ENCODE results near the gene MOV10L1.
"Not testable (repeated sequence)": the region's sequence is repeated elsewhere in the genome, so short reads cannot be mapped to it uniquely, and the experiment has no call there.

The MOV10L1 gene

GRCh38 chr22:50081426-50082196 is 8.2 kb upstream of the MOV10L1 start:
- DNase-seq, result no peak

- DNase-seq, result no peak
Observed at GRCh38 chr22:50082197-50082715, 7.5 kb upstream of the MOV10L1 start.

GRCh38 chr22:50082961-50083461 is 6.8 kb upstream of the MOV10L1 start:
- DNase-seq, result no peak

DNA sequence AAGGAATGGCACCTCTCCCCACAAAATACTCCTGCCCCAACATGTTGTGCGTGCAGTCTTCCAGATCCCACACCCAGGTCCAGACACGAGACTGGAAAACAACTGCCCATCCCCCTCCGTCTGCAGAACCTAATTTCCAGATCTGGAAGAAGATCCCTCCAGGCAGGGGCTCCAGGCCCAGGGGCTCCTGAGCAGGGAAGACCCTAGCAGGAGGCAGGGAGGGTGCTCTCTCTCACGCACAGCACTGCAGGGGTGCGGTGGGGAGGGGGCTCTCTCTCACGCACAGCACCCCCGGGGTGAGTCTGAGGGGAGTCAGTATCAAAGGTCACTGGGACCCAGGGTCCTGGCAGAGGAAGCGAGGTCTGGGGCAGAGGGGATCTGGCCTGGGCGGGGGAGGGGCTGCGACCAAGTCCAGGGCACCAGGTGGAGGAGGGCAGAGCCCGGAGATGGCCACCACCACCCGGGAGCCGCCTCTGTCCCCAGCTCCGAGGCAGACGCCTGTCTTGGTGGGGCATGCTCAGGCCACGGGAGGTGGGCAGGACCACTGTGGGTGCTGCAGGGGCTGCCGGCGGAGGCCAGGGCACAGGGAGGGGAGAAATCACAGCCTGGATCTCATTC is 6.2 kb upstream of the MOV10L1 start:
- DNase-seq, result no peak

- no peak for DNase-seq
Observed at GRCh38 chr22:50084080-50084477, 5.7 kb upstream of the MOV10L1 start.

GRCh38 chr22:50084614-50085021 is 5.2 kb upstream of the MOV10L1 start:
- DNase-seq, result no peak

GRCh38 chr22:50085211-50085972 is 4.4 kb upstream of the MOV10L1 start, which contains the start of gene MLC1:
TSS of gene MLC1 (minus strand) at chr22:50085426. CDS start at chr22:50084902, 524 bp downstream.
- no peak for DNase-seq

GRCh38 chr22:50086526-50086925 is 3.3 kb upstream of the MOV10L1 start:
- no peak for DNase-seq

DNA sequence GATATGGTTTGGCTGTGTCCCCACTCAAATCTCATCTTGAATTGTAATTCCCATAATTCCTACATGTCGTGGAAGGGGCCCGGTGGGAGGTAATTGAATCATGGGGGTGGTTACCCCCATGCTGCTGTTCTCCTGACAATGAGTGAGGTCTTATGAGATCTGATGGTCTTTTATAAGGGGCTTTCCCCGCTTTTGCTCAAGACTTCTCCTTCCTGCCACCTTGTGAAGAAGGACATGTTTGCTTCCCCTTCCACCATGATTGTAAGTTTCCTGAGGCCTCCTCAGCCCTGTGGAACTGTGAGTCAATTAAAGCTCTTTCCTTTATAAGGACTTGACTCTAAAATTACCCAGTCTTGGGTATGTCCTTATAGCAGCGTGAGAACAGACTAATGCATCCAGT is 2.8 kb upstream of the MOV10L1 start:
- not testable (repeated sequence) for DNase-seq

DNA sequence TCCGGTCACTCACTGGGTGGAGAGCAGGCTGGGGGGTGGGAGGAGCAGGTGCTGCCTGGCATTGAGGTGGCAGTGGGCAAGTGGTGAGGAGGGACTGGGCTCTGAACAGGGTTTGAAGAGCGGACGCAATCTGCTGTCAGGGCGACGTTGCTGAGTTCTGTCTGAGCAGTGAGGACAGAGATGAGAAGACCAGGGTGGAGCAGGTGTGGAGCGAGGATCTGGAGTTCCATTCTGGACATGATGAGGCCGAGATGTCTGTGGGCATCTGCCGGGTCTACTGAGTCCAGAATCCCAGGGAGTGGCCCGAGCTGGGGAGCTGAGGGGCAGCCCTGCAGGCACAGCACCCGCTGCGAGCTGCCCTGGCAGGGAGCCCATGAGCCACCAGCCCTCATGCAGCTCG is 2.2 kb upstream of the MOV10L1 start:
- DNase-seq, result no peak

- no peak for DNase-seq
Observed at GRCh38 chr22:50088096-50088495, 1.7 kb upstream of the MOV10L1 start.

GRCh38 chr22:50089231-50089630 is 575 bp upstream of the MOV10L1 start:
- no peak for DNase-seq

DNA sequence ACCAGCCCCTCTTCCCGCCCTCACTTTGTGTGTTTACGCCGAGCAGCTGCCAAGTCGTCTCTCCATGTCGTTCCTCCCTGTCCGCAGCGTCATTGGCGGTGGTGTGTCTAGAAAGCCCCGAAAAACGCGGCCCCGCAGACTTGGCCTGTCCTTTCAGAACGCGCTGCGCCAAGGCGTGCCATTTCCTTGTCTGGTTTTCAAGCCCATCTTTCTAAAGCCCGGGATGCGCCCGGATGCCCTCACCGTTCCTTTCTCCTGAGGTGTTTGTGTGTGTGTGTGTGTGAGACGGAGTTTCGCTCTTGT is 557 bp downstream of the MOV10L1 start:
- DNase-seq, result no peak

DNA sequence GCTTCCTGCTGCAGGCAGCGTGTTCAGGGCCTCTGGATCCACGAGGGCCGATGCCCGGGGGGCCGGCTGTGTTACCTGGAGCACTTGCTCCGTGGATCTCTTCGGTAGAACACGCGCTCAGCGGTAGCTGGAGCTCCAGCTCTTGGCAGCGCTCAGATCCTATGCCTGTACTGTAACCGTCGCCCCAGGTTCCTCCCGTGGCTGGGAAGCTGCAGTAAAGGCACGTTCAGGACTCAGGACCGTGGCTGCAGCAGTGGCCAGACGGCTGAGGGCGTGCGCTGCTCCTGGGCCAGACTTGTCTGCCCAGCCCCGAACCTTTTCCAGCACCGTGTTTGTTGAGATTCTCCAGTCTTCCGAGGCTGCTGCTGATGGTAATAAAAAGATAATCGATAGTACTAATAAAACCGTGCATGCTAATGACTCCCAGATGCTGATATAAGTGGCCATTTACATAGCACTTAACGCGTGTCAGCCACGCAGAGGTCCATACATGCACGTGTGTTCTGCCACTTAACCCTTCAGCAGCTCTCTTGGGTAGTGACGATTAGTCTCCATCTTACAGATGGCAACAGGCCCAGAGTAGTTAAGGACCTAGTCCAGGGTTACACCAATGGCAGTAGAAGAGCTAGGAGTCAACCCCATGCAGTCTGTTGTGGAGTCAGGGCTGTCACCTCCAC is 1.4 kb downstream of the MOV10L1 start:
- no peak for DNase-seq

- DNase-seq, result no peak
Observed at GRCh38 chr22:50092342-50092741, 2.5 kb downstream of the MOV10L1 start.

DNA sequence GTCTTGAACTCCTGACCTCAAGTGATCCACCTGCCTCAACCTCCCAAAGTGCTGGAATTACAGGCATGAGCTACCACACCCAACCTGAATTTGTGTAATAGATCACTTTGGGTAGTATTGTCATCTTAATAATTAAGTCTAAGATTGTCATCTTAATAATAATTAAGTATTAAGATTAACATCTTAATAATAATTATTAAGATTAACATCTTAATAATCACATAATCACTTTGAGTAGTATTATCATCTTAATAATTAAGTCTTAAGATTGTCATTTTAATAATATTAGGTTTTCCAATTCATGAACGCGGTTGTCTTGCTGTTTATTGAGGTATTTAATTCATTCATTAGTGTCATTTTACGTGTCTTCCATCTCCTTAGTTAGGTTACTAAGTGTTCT is 8.2 kb downstream of the MOV10L1 start:
- DNase-seq, result no peak

- DNase-seq, result no peak
Observed at GRCh38 chr22:50101870-50102565, 12.2 kb downstream of the MOV10L1 start.

DNA sequence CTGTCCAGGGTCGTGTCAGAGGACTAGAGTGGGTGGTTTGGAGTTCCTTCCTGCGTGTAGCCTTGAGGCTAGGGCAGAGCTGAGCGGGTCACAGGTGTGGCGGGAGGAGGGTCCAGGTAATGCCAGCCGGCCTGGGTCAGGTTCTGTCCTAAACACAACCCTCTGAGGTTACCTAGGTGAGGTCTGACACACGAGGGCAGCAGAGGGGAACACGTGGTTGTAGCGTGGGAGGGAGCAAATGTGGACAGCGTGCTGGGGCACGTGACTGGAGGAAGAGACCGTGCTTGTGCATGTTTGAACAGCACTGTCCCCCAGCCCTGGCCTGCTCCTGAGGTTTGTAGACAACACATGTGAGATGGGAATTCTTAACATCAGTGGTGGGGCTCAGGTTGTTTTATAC is 13.1 kb downstream of the MOV10L1 start:
- no peak for DNase-seq

GRCh38 chr22:50104141-50104544 is 14.3 kb downstream of the MOV10L1 start:
- no peak for DNase-seq

- DNase-seq, result no peak
Observed at GRCh38 chr22:50105208-50106100, 15.6 kb downstream of the MOV10L1 start.

DNA sequence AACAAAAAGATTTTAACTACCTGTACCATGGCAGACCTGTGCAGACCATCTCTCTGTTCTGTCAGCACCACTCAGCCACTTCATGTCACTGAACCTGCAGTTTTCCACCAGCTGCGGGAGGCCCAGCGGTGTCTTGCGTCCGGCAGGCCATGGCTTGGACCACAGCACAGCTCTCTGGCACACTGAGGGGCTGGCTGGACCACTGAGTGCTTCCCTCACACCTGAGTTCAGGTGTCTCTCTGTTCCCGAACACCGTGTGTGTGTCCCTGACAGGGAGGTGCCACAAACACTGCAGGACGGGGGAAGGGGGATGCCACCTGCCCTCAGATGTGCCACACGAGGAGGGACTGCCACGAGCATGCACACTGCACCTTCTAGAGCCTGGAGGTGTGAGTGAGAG is 17.7 kb downstream of the MOV10L1 start:
- DNase-seq, result no peak
